H1 (cell line): ENCODE measurements around the gene NAP1L5. TPM values are rescaled to one million over a fixed set of nuclear protein-coding genes. Genes with fewer than 3 reads are reported as not detected.

Experiments
- CTCF ChIA-PET: fragments of 300-600 bp; sonication (Branson Sonifier 250); formaldehyde crosslinking; loops from one replicate; lab custom pipeline; 2021; ENCODE audit not compliant: partially characterized antibody; lab: Charles Lee
- POLR2A ChIA-PET: fragments of 300-600 bp; sonication (Branson Sonifier 250); formaldehyde crosslinking; loops from one replicate; lab custom pipeline; 2021; ENCODE audit warnings: inconsistent platforms; ENCODE audit not compliant: partially characterized antibody; lab: Charles Lee
- DNase-seq, 2 experiments: peaks; one replicate each; pipeline versions ENCODE4 v3.0.0 to v3.0.0-alpha.2; 2010 to 2022; ENCODE audit warnings: low spot score in 2 of 2, low read depth in 1 of 2, mixed read lengths in 1 of 2
- FAIRE-seq: peaks from 2 replicates; lab custom pipeline; 2011; peaks lifted over from hg19 to GRCh38; lab: Jason Lieb, UNC
- H2AFZ ChIP-seq: 2 replicates; pipeline ENCODE4 v1.8.1; 2012; ENCODE audit warnings: low read length, inconsistent platforms
- H2AK5ac ChIP-seq: 2 replicates; pipeline ENCODE4 v1.6.1; 2013; ENCODE audit warnings: low read depth, low read length
- H2BK120ac ChIP-seq: replicated peaks from 2 replicates; pipeline ENCODE3; 2013; ENCODE audit warnings: low read depth, low read length, inconsistent platforms
- H2BK12ac ChIP-seq: 2 replicates; pipeline ENCODE4 v1.6.1; 2013; ENCODE audit warnings: low read depth, low read length
- H2BK15ac ChIP-seq: 2 replicates; pipeline ENCODE4 v1.6.1; 2013; ENCODE audit warnings: low read length
- H2BK20ac ChIP-seq: 2 replicates; pipeline ENCODE4 v1.6.1; 2013; ENCODE audit warnings: low read length
- H2BK5ac ChIP-seq: 2 replicates; pipeline ENCODE4 v1.6.1; 2013; ENCODE audit warnings: low read depth, low read length
- H3K14ac ChIP-seq: 2 replicates; pipeline ENCODE4 v1.6.1; 2013; ENCODE audit warnings: inconsistent platforms; ENCODE audit not compliant: insufficient read length
- H3K18ac ChIP-seq: 2 replicates; pipeline ENCODE4 v1.6.1; 2013; ENCODE audit warnings: low read length; ENCODE audit errors: extremely low read depth
- H3K23ac ChIP-seq: 2 replicates; pipeline ENCODE4 v1.6.1; 2013; ENCODE audit warnings: inconsistent platforms; ENCODE audit not compliant: insufficient read length
- H3K23me2 ChIP-seq: 2 replicates; pipeline ENCODE4 v1.6.1; 2013; ENCODE audit warnings: low read depth, low read length
- H3K27ac ChIP-seq: 2 replicates; pipeline ENCODE4 v1.6.1; 2011; ENCODE audit warnings: low read depth, low read length, inconsistent platforms
- H3K27me3 ChIP-seq, 4 experiments: replicated peaks in 1 of 4; 1 replicate in 1 of 4; 2 replicates in 3 of 4; pipeline versions ENCODE4 v1.6.1 to v1.8.1; 2011 to 2013; ENCODE audit warnings: low read length in 3 of 4, mild to moderate bottlenecking in 3 of 4, inconsistent platforms in 2 of 4, mixed read lengths in 2 of 4, moderate library complexity in 1 of 4; ENCODE audit not compliant: control insufficient read depth in 3 of 4, insufficient read depth in 3 of 4; ENCODE audit errors: extremely low read depth in 1 of 4
- H3K36me3 ChIP-seq, 4 experiments: 2 replicates each; pipeline versions ENCODE4 v1.6.1 to v1.8.1; 2011 to 2013; ENCODE audit warnings: mild to moderate bottlenecking in 4 of 4, low read length in 3 of 4, moderate library complexity in 2 of 4, control low read depth in 1 of 4, inconsistent platforms in 1 of 4; ENCODE audit not compliant: insufficient read depth in 4 of 4, control insufficient read depth in 2 of 4
- H3K4ac ChIP-seq: replicated peaks from 2 replicates; pipeline ENCODE3; 2013; ENCODE audit warnings: low read length, low read depth, mixed read lengths, inconsistent platforms; ENCODE audit not compliant: insufficient read length
- H3K4me1 ChIP-seq, 4 experiments: replicated peaks in 1 of 4; 1 replicate in 1 of 4; 2 replicates in 3 of 4; pipeline versions ENCODE4 v1.6.1 to v1.8.1; 2011 to 2013; ENCODE audit warnings: low read length in 3 of 4, inconsistent platforms in 2 of 4, mixed read lengths in 1 of 4; ENCODE audit not compliant: insufficient read depth in 4 of 4, control insufficient read depth in 3 of 4
- H3K4me2 ChIP-seq, 2 experiments: 2 replicates each; pipeline versions ENCODE4 v1.6.1 to v1.8.1; 2011 to 2013; ENCODE audit warnings: low read depth in 2 of 2, low read length in 2 of 2, control low read depth in 1 of 2, inconsistent platforms in 1 of 2, mild to moderate bottlenecking in 1 of 2; ENCODE audit not compliant: insufficient read depth in 1 of 2
- H3K4me3 ChIP-seq, 4 experiments: fragments of 200-600, 300-600 bp in 1 of 4; sonication (generic), shearing (Covaris generic), sonication (Bioruptor Twin) in 1 of 4; 2 replicates each; pipeline versions ENCODE4 v1.5.1 to v1.8.1; 2011 to 2016; ENCODE audit warnings: low read length in 4 of 4, low read depth in 3 of 4, control low read depth in 2 of 4, inconsistent platforms in 2 of 4, mild to moderate bottlenecking in 2 of 4, mixed read lengths in 1 of 4, moderate library complexity in 1 of 4; ENCODE audit not compliant: insufficient read depth in 2 of 4; ENCODE audit errors: extremely low read depth in 1 of 4
- H3K56ac ChIP-seq: replicated peaks from 2 replicates; pipeline ENCODE3; 2013; ENCODE audit warnings: low read depth, mild to moderate bottlenecking, mixed read lengths, low read length, inconsistent platforms; ENCODE audit not compliant: insufficient read length
- H3K79me1 ChIP-seq: 2 replicates; pipeline ENCODE4 v1.6.1; 2013; ENCODE audit warnings: low read depth, low read length, control low read depth
- H3K79me2 ChIP-seq, 2 experiments: 2 replicates each; pipeline versions ENCODE4 v1.6.1 to v1.8.1; 2012 to 2013; ENCODE audit warnings: low read length in 2 of 2, mild to moderate bottlenecking in 2 of 2, inconsistent platforms in 1 of 2; ENCODE audit not compliant: insufficient read depth in 2 of 2, control insufficient read depth in 1 of 2
- H3K9ac ChIP-seq, 4 experiments: replicated peaks in 1 of 4; 1 replicate in 1 of 4; 2 replicates in 3 of 4; pipeline versions ENCODE4 v1.6.1 to v1.8.1; 2011 to 2013; ENCODE audit warnings: low read depth in 3 of 4, low read length in 3 of 4, control low read depth in 2 of 4, mild to moderate bottlenecking in 2 of 4, moderate library complexity in 2 of 4, inconsistent platforms in 1 of 4; ENCODE audit errors: extremely low read depth in 1 of 4
- H3K9me3 ChIP-seq, 2 experiments: 2 replicates each; pipeline versions ENCODE4 v1.6.1 to v1.8.1; 2012 to 2013; ENCODE audit warnings: mild to moderate bottlenecking in 2 of 2, moderate library complexity in 2 of 2, control low read depth in 1 of 2, inconsistent platforms in 1 of 2, low read depth in 1 of 2, low read length in 1 of 2, mixed read lengths in 1 of 2; ENCODE audit not compliant: insufficient read depth in 2 of 2
- H4K20me1 ChIP-seq, 2 experiments: replicated peaks in 1 of 2; 2 replicates each; pipeline versions ENCODE3 to v1.8.1; 2011 to 2013; ENCODE audit warnings: inconsistent platforms in 2 of 2, low read length in 2 of 2, mild to moderate bottlenecking in 1 of 2; ENCODE audit not compliant: insufficient read depth in 2 of 2, control insufficient read depth in 1 of 2
- H4K5ac ChIP-seq: 2 replicates; pipeline ENCODE4 v1.6.1; 2013; ENCODE audit warnings: low read length, low read depth, mixed read lengths, inconsistent platforms; ENCODE audit not compliant: insufficient read length
- H4K8ac ChIP-seq: 2 replicates; pipeline ENCODE4 v1.8.0; 2013; ENCODE audit warnings: mild to moderate bottlenecking, moderate library complexity, low read length, inconsistent platforms; ENCODE audit not compliant: insufficient read depth; ENCODE audit errors: extremely low read depth
- H4K91ac ChIP-seq: replicated peaks from 2 replicates; pipeline ENCODE3; 2013; ENCODE audit warnings: low read length, mixed read lengths, inconsistent platforms; ENCODE audit not compliant: insufficient read length
- BCL11A ChIP-seq, 2 experiments: IDR thresholded peaks; one replicate each; pipeline ENCODE4 v1.6.1; 2011; ENCODE audit warnings: low read depth in 2 of 2, low read length in 2 of 2, mild to moderate bottlenecking in 2 of 2
- CBX5 ChIP-seq: fragments of 300-800, 300-1000 bp; sonication (generic); IDR thresholded peaks from 2 replicates; pipeline ENCODE4 v1.7.1; 2016; ENCODE audit warnings: antibody characterized with exemption, low read length, low read depth
- CHD1 ChIP-seq: IDR thresholded peaks from 2 replicates; pipeline ENCODE4 v1.6.1; 2012; ENCODE audit warnings: low read depth, low read length, improper control_type of control experiment
- NRF1 ChIP-seq: IDR thresholded peaks from 2 replicates; pipeline ENCODE4 v1.6.1; 2011; ENCODE audit warnings: mild to moderate bottlenecking, low read depth, low read length, improper control_type of control experiment
- RFX5 ChIP-seq: IDR thresholded peaks from 2 replicates; pipeline ENCODE4 v1.6.1; 2011; ENCODE audit warnings: low read depth, low read length, improper control_type of control experiment, borderline replicate concordance
- SAP30 ChIP-seq: fragments of 300-600 bp; sonication (generic); IDR thresholded peaks from 2 replicates; pipeline ENCODE4 v1.7.1; 2012; ENCODE audit warnings: low read length, moderate library complexity, mild to moderate bottlenecking, inconsistent platforms; ENCODE audit not compliant: insufficient read depth, insufficient replicate concordance
- SP2 ChIP-seq: IDR thresholded peaks from 2 replicates; pipeline ENCODE4 v1.6.1; 2012; ENCODE audit warnings: mild to moderate bottlenecking, low read length, inconsistent platforms
- TAF7 ChIP-seq: optimal IDR thresholded peaks from 2 replicates; pipeline ENCODE3; 2011; ENCODE audit warnings: low read depth, mild to moderate bottlenecking, inconsistent platforms, low read length, moderate library complexity, borderline replicate concordance
- TBP ChIP-seq: IDR thresholded peaks from 2 replicates; pipeline ENCODE4 v1.6.1; 2011; ENCODE audit warnings: low read depth, low read length, improper control_type of control experiment
- WGBS, 2 experiments: shearing (Covaris generic) in 1 of 2; methylation state at CpG; one replicate each; pipeline versions ENCODE4 v1.1.6 to v1.1.7; 2013 to 2015; ENCODE audit warnings: low lambda C conversion rate in 2 of 2, mixed read lengths in 2 of 2, inconsistent platforms in 1 of 2, low coverage in 1 of 2, missing lambda C conversion rate in 1 of 2; ENCODE audit not compliant: insufficient replicate concordance in 2 of 2, insufficient coverage in 1 of 2, insufficient read length in 1 of 2; ENCODE audit errors: extremely low coverage in 1 of 2, missing lambda C conversion rate in 1 of 2; 5-methylcytosine and 5-hydroxymethylcytosine counted together
- polyA plus RNA-seq, 7 experiments: library from polyadenylated mRNA; depleted of rRNA in 3 of 7; stranded (reverse) in 5 of 7; unstranded in 2 of 7; fragments of >200 nt in 5 of 7; fragments of 200-250 nt in 2 of 7; gene quantifications; 1 replicate in 5 of 7; 2 replicates in 1 of 7; 4 replicates in 1 of 7; pipeline versions ENCODE4 v1.2.1 to v1.2.3, GENCODE V29; 2011 to 2013; ENCODE audit warnings: missing spikeins in 2 of 7, mixed read lengths in 2 of 7
- total RNA-seq: library from RNA; stranded (reverse); fragmentation: NEBNext Ultra II Directional; extraction: Animal tissue kit (Norgen Biotek cat#: 25700); gene quantifications from 2 replicates; pipeline ENCODE4 v1.2.1, GENCODE V29; 2021

Gene NAP1L5
- total and polyA plus RNA-seq, 2 of the 8 experiments (the other 6 are each of a cell fraction or from before 2014, with no cell fraction given) = 1.3 to 2.7 TPM

DNA sequence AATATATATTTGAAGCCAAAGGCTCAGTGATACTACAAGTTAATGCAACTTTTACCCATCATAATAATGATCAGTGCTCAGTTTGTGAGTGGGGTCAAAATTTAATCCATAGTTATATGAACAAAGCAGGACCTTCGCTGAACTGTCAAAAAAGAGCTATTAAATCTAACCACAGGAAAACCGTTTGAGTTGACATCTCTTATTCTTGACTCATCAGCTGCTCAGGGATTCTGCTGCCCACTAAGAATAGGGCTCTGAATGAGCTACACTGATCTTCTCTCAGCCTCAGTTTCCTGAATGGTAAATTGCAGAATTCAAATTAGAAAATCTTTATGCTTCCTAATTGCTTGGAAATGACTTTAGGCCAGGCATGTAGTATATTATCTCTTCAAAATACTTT is 44.9 kb upstream of the NAP1L5 start:
- Histone ChIP-seq H2BK12ac (no peak overlapping the region), H3K27me3 (no peaks in the 10 kb centered on the region), H3K4me3 (no peak overlapping the region), H2BK20ac (no peak overlapping the region), H3K4ac (no peak overlapping the region), H3K4me2 (no peak overlapping the region), H4K5ac (no peak overlapping the region), H3K79me1 (no peaks in the 10 kb centered on the region), H3K9me3 (no peaks in the 10 kb centered on the region), H3K14ac (no peak overlapping the region), H4K8ac (no peak overlapping the region), H4K91ac (no peak overlapping the region), H3K79me2 (no peaks in the 10 kb centered on the region), H2AFZ (no peak overlapping the region), H2AK5ac (no peak overlapping the region), H3K56ac (no peak overlapping the region), H3K36me3 (peaks cover 0 to 8% (median 5%) of the 10 kb centered on the region in 4 experiments; a peak in 3 of 8 replicates), H2BK120ac (no peak overlapping the region), H2BK15ac (no peak overlapping the region), H3K9ac (peak overlapping the region in 1 of 4 experiments; percentile 49; a peak in 1 of 7 replicates), H3K23ac (no peak overlapping the region), H2BK5ac (no peak overlapping the region), H3K27ac (no peak overlapping the region), H3K4me1 (peaks cover 6 to 23% (median 11%) of the 10 kb centered on the region in 4 experiments; a peak in 6 of 7 replicates), H3K18ac (no peak overlapping the region), H4K20me1 (no peaks in the 10 kb centered on the region), H3K23me2 (no peaks in the 10 kb centered on the region)
- CTCF ChIA-PET = interaction anchor here (0.7 to 1.9 kb wide), 4 partner anchors 9 to 281 kb away, joined by 3 to 9 read pairs (median 5); no protein-coding TSS in a partner anchor
- WGBS, 2 experiments = 88% methylated on average over 2 of the region's 2 CpGs; no CpG with 5 or more reads in 1 of the 2 experiments
- DNase-seq (no peak), FAIRE-seq (no peak)
- TF ChIP-seq TBP (no peak), TAF7 (no peak), SP2 (no peak), CBX5 (no peak), CHD1 (no peak), SAP30 (no peak), RFX5 (no peak), BCL11A (IDR thresholded peaks at IDR 0.05; ENCODE audit: low read depth in 2 of 2, low read length in 2 of 2) (no peak), NRF1 (no peak)
- POLR2A ChIA-PET = no interaction called here
